DMS53 treated with DMSO at 0.1 percent for 48 hours (cell line): ENCODE results near the gene DNAJB1.
"Not testable (repeated sequence)": the region's sequence is repeated elsewhere in the genome, so short reads cannot be mapped to it uniquely, and the experiment has no call there.

Experiments
- DNase-seq: peaks from one replicate; lab custom pipeline; 2025; ENCODE audit not compliant: unreplicated experiment; lab: John Stamatoyannopoulos, UW

DNAJB1 gene

GRCh38 chr19:14553042-14553938 lies 35.1 kb upstream of the DNAJB1 start:
- no peak for DNase-seq

- not testable (repeated sequence) for DNase-seq
These were observed 33.8 kb upstream of the DNAJB1 start for GRCh38 chr19:14552006-14552360.

GRCh38 chr19:14551134-14552005 lies 33.2 kb upstream of the DNAJB1 start:
- DNase-seq, result not testable (repeated sequence)

GRCh38 chr19:14550201-14550754 lies 32.1 kb upstream of the DNAJB1 start:
- DNase-seq, result no peak

- no peak for DNase-seq
These were observed 27.5 kb upstream of the DNAJB1 start for GRCh38 chr19:14545716-14546082.

- DNase-seq, result no peak
These were observed 26.9 kb upstream of the DNAJB1 start for GRCh38 chr19:14544977-14545715.

- no peak for DNase-seq
These were observed 25.9 kb upstream of the DNAJB1 start for GRCh38 chr19:14544047-14544446.

GRCh38 chr19:14542711-14543328 lies 24.6 kb upstream of the DNAJB1 start:
- DNase-seq, result no peak

GRCh38 chr19:14541979-14542378 lies 23.8 kb upstream of the DNAJB1 start:
- DNase-seq, result not testable (repeated sequence)

GRCh38 chr19:14540741-14541525 lies 22.7 kb upstream of the DNAJB1 start:
- no peak for DNase-seq

- no peak for DNase-seq
These were observed 18.9 kb upstream of the DNAJB1 start for GRCh38 chr19:14536926-14537692.

- no peak for DNase-seq
These were observed 15.3 kb upstream of the DNAJB1 start for GRCh38 chr19:14533450-14533849.

GRCh38 chr19:14530506-14530905 lies 12.3 kb upstream of the DNAJB1 start:
- no peak for DNase-seq

GRCh38 chr19:14530005-14530348 lies 11.8 kb upstream of the DNAJB1 start:
- DNase-seq, result no peak

GRCh38 chr19:14529254-14530004 lies 11.2 kb upstream of the DNAJB1 start, which contains the start of gene TECR:
TSS of gene TECR (plus strand) at chr19:14529594. CDS start at chr19:14529697, 103 bp downstream.
- peak; percentile 93 for DNase-seq

- no peak for DNase-seq
These were observed 10.4 kb upstream of the DNAJB1 start for GRCh38 chr19:14528419-14529253.

GRCh38 chr19:14526423-14526822 lies 8.2 kb upstream of the DNAJB1 start:
- no peak for DNase-seq
